ENCODE results near the gene CAMK2N1.

CAMK2N1 gene

DNA sequence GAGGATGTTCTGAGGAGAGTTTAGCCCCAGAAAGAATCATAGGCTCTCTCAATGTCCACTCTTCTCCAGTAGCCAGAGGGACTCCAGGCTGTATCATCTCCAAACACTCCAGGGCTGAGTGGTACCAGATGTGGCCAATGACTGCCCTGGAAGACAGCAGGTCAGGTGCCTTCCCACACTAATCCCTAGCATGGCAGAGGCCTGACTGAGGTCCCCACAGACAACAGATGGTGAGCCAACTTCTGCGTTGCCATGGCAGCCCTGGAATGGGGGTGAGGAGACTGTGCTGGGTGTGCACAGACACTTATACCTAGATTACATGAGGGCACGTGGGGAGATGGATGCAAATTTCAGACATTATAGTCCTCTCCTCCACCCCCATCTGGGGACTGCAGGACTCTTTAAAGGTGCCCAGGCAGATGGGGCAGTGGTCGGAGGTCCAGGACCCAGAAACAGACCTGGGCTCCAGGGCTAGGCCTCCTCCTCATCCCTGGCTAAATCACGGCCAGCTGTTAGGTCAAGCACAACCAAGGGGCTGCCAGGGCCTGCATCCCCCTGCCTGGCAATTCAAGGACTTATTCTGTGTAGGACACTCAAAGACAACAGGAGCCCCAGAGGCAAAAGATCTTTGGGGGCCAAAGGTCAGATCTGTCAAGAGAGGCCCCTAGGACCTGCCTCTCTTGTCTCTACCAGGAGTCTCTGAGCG lies 42.9 kb downstream of the CAMK2N1 start:
- no peak for DNase-seq

GRCh38 chr1:20440785-20441200 lies 45.2 kb downstream of the CAMK2N1 start:
- peak; percentile 36 to 48 (median 43) for DNase-seq

DNA sequence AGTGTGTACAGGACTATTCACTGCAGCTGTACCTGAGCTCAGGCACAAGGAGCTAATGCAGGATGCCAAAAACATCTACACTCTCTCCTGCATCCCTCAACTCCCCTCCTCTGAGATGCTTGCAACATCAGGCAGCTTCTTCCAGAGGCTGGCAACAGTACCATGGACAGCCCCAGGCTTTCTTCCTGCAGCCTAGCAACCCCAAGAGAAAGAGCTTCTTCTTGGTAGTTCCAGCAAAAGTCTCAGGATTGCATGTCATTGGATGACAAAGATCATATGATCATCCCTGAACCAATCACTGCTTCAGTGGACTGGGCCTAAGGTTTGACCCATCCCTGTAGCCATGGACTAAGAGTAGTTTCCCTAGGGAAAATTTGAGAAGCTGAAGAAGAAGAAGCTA lies 46.7 kb downstream of the CAMK2N1 start:
- no peak for DNase-seq

DNA sequence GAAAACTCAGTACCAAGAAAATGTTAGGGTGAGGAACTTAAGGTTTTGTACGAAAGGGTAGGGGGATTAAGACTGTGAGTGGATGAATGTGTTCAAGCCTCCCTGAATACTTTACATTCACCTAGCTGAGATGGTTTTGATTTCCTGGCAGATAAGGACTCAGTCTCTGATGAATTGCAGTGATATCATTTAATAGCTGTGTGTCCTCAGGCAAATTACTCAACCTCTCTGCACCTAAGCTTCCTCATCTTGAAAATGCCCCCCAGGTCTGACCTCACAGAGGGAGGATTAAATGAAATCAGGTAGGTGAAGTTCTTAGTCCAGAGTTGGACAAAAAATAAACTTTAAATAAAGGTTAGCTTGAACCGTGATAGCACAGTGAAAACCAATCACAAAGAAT lies 48.4 kb downstream of the CAMK2N1 start:
- no peak for DNase-seq

GRCh38 chr1:20432891-20433290 lies 53.1 kb downstream of the CAMK2N1 start:
- DNase-seq: no peak

Data from suppressor macrophage treated with lipopolysaccharide for 1 hour (primary cell).